Measurements from ENCODE around the gene KLHDC8B. TPM values are rescaled to one million over a fixed set of nuclear protein-coding genes. Genes with fewer than 3 reads are reported as not detected.
"Not testable (repeated sequence)": the region's sequence is repeated elsewhere in the genome, so short reads cannot be mapped to it uniquely, and the experiment has no call there.

KLHDC8B gene
- total and polyA plus RNA-seq, 11 donors: 66.3 to 138 (median 112) TPM

DNA sequence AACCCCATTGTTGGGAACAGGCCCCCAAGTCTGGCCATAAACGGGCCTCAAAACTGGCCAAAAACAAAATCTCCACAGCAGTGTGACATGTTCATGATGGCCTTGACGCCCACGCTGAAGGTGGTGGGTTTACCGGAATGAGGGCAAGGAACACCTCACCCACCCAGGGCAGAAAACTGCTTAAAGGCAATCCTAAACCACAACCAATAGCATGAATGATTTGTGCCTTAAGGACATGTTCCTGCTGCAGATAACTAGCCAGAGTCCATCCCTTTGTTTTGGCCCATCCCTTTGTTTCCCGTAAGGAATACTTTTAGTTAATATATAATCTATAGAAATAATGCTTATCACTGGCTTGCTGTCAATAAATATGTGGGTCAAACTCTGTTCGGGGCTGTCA is 47.7 kb downstream of the KLHDC8B start:
- WGBS, 4 donors: 86 to 95% (median 93%) methylated on average over 6 of the region's 6 CpGs
- Histone ChIP-seq H3K27ac (peak overlapping the region; percentile 61 to 94 (median 84)), H3K9me3 (peaks cover 0 to 9% (median 0%) of the 10 kb centered on the region in 12 donors), H3K36me3 (peaks cover 0 to 1% (median 0%) of the 10 kb centered on the region in 9 donors), H3K4me3 (no peak overlapping the region), H3K27me3 (no peaks in the 10 kb centered on the region), H3K4me1 (peaks cover 0 to 25% (median 16%) of the 10 kb centered on the region in 12 donors)
- ATAC-seq (no peak), DNase-seq (no peak)
- intact Hi-C loops (cut with DNase I): loop anchor here in 3 of 10 donors (2.0 to 5.0 kb wide), 2 partner anchors 46 to 58 kb away; partner anchors contain the start of gene C3orf62 (in 2 of the 3)
- TF ChIP-seq, protein P1, sequence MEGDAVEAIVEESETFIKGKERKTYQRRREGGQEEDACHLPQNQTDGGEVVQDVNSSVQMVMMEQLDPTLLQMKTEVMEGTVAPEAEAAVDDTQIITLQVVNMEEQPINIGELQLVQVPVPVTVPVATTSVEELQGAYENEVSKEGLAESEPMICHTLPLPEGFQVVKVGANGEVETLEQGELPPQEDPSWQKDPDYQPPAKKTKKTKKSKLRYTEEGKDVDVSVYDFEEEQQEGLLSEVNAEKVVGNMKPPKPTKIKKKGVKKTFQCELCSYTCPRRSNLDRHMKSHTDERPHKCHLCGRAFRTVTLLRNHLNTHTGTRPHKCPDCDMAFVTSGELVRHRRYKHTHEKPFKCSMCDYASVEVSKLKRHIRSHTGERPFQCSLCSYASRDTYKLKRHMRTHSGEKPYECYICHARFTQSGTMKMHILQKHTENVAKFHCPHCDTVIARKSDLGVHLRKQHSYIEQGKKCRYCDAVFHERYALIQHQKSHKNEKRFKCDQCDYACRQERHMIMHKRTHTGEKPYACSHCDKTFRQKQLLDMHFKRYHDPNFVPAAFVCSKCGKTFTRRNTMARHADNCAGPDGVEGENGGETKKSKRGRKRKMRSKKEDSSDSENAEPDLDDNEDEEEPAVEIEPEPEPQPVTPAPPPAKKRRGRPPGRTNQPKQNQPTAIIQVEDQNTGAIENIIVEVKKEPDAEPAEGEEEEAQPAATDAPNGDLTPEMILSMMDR (IDR thresholded peaks at IDR 0.05): no peak
- no peak for TF ChIP-seq POLR2A (IDR thresholded peaks at IDR 0.05)

DNA sequence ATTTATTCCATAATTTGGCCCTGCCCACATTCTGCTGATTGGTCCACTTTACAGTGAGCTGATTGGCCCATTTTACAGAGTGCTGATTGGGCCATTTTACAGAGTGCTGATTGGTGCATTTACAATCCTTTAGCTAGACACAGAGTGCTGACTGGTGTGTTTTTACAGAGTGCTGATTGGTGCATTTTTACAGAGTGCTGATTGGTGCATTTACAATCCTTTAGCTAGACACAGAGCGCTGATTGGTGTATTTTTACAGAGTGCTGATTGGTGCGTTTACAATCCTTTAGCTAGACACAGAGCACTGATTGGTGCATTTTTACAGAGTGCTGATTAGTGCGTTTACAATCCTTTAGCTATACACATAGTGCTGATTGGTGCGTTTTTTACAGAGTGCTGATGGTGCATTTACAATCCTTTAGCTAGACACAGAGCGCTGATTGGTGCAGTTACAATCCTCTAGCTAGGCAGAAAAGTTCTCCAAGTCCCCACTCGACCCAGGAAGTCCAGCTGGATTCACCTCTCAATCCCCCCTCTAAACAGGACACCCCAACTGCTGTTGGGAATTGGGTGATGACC is 49.7 kb downstream of the KLHDC8B start:
- WGBS, 4 donors: 92 to 96% (median 93%) methylated on average over 6 of the region's 6 CpGs
- intact Hi-C loops (cut with DNase I); DNase-seq; ATAC-seq; H3K27ac ChIP-seq; H3K36me3 ChIP-seq; H3K9me3 ChIP-seq; H3K4me3 ChIP-seq; H3K27me3 ChIP-seq: not testable (repeated sequence)
- H3K4me1 ChIP-seq: peaks cover 0 to 27% (median 16%) of the 10 kb centered on the region in 12 donors

DNA sequence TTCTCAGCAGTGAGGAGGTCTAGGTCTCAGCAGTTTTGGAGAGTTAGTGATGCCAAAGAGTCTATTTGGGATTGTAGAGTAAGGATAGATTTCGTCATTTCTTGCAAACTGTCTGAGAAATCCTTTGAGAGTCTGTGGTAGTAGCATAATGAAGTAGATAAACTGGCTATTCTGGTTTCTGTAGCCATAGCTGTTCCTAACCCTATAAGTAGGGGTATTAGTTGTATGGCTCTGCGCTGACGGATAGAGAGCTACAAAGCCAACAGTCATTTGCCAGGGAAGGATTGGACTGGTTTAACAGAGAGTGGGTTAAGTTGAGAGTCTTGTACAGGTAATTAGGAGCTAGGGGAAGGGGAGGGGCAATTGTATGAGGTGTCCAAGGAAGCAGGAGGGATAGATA is 50.6 kb downstream of the KLHDC8B start:
- Histone ChIP-seq H3K27me3 (no peaks in the 10 kb centered on the region), H3K27ac (no peak overlapping the region), H3K4me1 (peaks cover 0 to 27% (median 16%) of the 10 kb centered on the region in 12 donors), H3K36me3 (no peaks in the 10 kb centered on the region), H3K9me3 (peaks cover 0 to 15% (median under 1%) of the 10 kb centered on the region in 12 donors), H3K4me3 (no peak overlapping the region)
- intact Hi-C loops (cut with DNase I): no loop called here
- TF ChIP-seq, protein P1 (IDR thresholded peaks at IDR 0.05): no peak
- no peak for TF ChIP-seq POLR2A (IDR thresholded peaks at IDR 0.05)
- no peak for DNase-seq
- no peak for ATAC-seq
- WGBS, 4 donors: 92 to 97% (median 97%) methylated on average over 3 of the region's 3 CpGs

Other genes starting within 250 kb of the KLHDC8B start
- gene P4HTM, start 181.4 kb upstream of the KLHDC8B start, total RNA-seq: 10 to 100 TPM; 22.1 to 42.7 (median 34.0) TPM
- gene P4HTM, start 181.4 kb upstream of the KLHDC8B start, polyA plus RNA-seq: 10 to 100 TPM; 19.0 to 27.0 TPM
- gene WDR6, start 164.2 kb upstream of the KLHDC8B start, total RNA-seq: 10 to 100 TPM; 56.2 to 91.2 (median 80.7) TPM
- 10 to 100 TPM; 68.9 to 73.6 TPM for gene WDR6, start 164.2 kb upstream of the KLHDC8B start, polyA plus RNA-seq
- 10 to 100 TPM in 8 of 9 donors, 1 to 10 TPM in 1; 8.1 to 24.7 (median 14.9) TPM for gene DALRD3, start 153.0 kb upstream of the KLHDC8B start, total RNA-seq
- 10 to 100 TPM in 1 of 2 donors, 1 to 10 TPM in 1; 6.8 to 13.3 TPM for gene DALRD3, start 153.0 kb upstream of the KLHDC8B start, polyA plus RNA-seq
- 100 to 1,000 TPM; 140 to 308 (median 160) TPM for gene NDUFAF3, start 149.5 kb upstream of the KLHDC8B start, total RNA-seq
- gene NDUFAF3, start 149.5 kb upstream of the KLHDC8B start, polyA plus RNA-seq: 100 to 1,000 TPM; 119 to 273 TPM
- 10 to 100 TPM; 43.9 to 87.8 (median 55.4) TPM for gene IMPDH2, start 142.2 kb upstream of the KLHDC8B start, total RNA-seq
- gene IMPDH2, start 142.2 kb upstream of the KLHDC8B start, polyA plus RNA-seq: 100 to 1,000 TPM in 1 of 2 donors, 10 to 100 TPM in 1; 35.9 to 116 TPM
- 10 to 100 TPM; 44.6 to 91.6 (median 55.5) TPM for gene QRICH1, start 77.5 kb upstream of the KLHDC8B start, total RNA-seq
- gene QRICH1, start 77.5 kb upstream of the KLHDC8B start, polyA plus RNA-seq: 10 to 100 TPM; 20.0 to 31.2 TPM
- gene QARS1, start 66.8 kb upstream of the KLHDC8B start, total RNA-seq: 100 to 1,000 TPM; 145 to 221 (median 194) TPM
- 100 to 1,000 TPM; 177 to 197 TPM for gene QARS1, start 66.8 kb upstream of the KLHDC8B start, polyA plus RNA-seq
- gene USP19, start 50.8 kb upstream of the KLHDC8B start, total RNA-seq: 10 to 100 TPM; 47.9 to 90.3 (median 63.1) TPM
- gene USP19, start 50.8 kb upstream of the KLHDC8B start, polyA plus RNA-seq: 10 to 100 TPM; 19.2 to 34.7 TPM
- gene LAMB2, start 38.5 kb upstream of the KLHDC8B start, total RNA-seq: 1,000 to 10,000 TPM in 2 of 9 donors, 100 to 1,000 TPM in 7; 488 to 1,265 (median 769) TPM
- 100 to 1,000 TPM; 290 to 836 TPM for gene LAMB2, start 38.5 kb upstream of the KLHDC8B start, polyA plus RNA-seq
- gene CCDC71, start 5.3 kb upstream of the KLHDC8B start, total RNA-seq: 10 to 100 TPM in 7 of 9 donors, 1 to 10 TPM in 2; 9.7 to 24.0 (median 14.6) TPM
- 10 to 100 TPM in 1 of 2 donors, 1 to 10 TPM in 1; 9.8 to 17.7 TPM for gene CCDC71, start 5.3 kb upstream of the KLHDC8B start, polyA plus RNA-seq
- 1 to 10 TPM; 1.3 to 5.6 (median 2.9) TPM for gene C3orf62, start 105.6 kb downstream of the KLHDC8B start, total RNA-seq
- gene C3orf62, start 105.6 kb downstream of the KLHDC8B start, polyA plus RNA-seq: 1 to 10 TPM; 2.5 to 3.3 TPM
- gene USP4, start 168.5 kb downstream of the KLHDC8B start, total RNA-seq: 10 to 100 TPM; 17.3 to 48.6 (median 37.2) TPM
- 10 to 100 TPM; 24.3 to 27.8 TPM for gene USP4, start 168.5 kb downstream of the KLHDC8B start, polyA plus RNA-seq
- 100 to 1,000 TPM in 8 of 9 donors, 10 to 100 TPM in 1; 86.3 to 341 (median 124) TPM for gene GPX1, start 186.8 kb downstream of the KLHDC8B start, total RNA-seq
- gene GPX1, start 186.8 kb downstream of the KLHDC8B start, polyA plus RNA-seq: 100 to 1,000 TPM; 174 to 189 TPM
- 100 to 1,000 TPM; 224 to 479 (median 291) TPM for gene RHOA, start 240.4 kb downstream of the KLHDC8B start, total RNA-seq
- gene RHOA, start 240.4 kb downstream of the KLHDC8B start, polyA plus RNA-seq: 100 to 1,000 TPM; 106 to 406 TPM
- gene TCTA, start 240.8 kb downstream of the KLHDC8B start, total RNA-seq: 10 to 100 TPM; 13.2 to 25.3 (median 16.7) TPM
- 10 to 100 TPM; 13.1 to 19.1 TPM for gene TCTA, start 240.8 kb downstream of the KLHDC8B start, polyA plus RNA-seq

All from heart left ventricle (tissue), 16 donors.